Activated CD8-positive, alpha-beta memory T cell treated with anti-CD3 and anti-CD28 coated beads, Interleukin-2, amount 50 U/mL, for 24 hours (primary cell): ENCODE results near the gene ARGLU1.

Experiments used
- DNase-seq: peaks from one replicate; pipeline ENCODE4 v3.0.0-alpha.2; 2020; ENCODE audit errors: extremely low read depth

Gene ARGLU1

DNA sequence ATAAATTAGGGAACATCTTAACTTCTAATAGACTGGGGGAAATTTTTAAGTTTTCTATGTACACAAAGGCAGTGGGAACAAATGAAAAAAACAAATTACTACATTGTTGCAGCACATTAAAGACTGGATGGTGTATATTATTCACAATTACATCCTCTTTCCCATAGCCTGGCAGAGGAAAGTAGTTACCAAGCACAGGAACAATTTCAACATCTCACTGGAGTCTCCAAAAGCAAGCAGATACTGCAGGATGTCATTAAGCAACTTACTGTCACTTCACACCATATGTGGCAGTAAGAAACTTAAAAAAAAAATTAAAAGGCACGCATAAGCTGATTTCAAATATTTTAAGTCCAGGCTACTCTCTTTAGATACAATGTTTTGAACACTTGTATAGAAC lies 26.1 kb downstream of the ARGLU1 start:
- DNase-seq, result no peak

DNA sequence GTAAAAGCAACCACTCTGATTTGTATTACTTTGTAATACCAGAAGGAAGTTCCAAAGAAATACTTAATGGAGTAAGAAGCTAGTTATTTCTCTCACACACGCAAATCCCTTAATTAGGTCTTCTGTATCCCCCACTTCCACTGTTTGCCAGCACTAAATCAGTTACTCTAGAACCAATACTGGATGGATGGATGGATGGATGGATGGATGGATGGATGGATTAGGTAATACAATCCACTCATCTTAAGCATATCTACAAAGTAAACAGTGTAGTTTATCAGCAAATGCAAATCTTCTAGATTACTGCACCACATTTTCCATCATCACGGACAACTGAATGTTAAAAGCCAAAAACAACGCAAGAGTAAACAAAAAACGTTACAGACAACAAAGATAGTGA lies 27.3 kb downstream of the ARGLU1 start:
- no peak for DNase-seq

DNA sequence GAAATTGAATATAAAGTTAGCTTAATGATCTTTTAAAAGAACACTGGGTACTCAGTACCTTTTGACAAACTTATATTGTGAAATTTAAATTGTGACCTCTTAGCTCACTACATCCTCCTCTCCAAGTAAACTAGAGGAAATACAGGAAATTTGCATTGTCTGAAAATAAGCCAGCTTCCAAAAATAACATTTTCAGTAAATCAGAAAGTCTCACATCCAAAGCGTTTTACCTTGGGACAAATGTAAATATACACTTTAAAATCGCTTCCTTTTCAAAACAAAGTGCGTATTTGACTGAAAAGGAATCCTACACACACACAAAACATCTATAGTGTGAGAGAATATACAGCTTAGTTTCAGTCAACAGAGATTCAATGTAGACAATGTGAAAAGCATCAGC lies 30.4 kb downstream of the ARGLU1 start:
- DNase-seq, result no peak

DNA sequence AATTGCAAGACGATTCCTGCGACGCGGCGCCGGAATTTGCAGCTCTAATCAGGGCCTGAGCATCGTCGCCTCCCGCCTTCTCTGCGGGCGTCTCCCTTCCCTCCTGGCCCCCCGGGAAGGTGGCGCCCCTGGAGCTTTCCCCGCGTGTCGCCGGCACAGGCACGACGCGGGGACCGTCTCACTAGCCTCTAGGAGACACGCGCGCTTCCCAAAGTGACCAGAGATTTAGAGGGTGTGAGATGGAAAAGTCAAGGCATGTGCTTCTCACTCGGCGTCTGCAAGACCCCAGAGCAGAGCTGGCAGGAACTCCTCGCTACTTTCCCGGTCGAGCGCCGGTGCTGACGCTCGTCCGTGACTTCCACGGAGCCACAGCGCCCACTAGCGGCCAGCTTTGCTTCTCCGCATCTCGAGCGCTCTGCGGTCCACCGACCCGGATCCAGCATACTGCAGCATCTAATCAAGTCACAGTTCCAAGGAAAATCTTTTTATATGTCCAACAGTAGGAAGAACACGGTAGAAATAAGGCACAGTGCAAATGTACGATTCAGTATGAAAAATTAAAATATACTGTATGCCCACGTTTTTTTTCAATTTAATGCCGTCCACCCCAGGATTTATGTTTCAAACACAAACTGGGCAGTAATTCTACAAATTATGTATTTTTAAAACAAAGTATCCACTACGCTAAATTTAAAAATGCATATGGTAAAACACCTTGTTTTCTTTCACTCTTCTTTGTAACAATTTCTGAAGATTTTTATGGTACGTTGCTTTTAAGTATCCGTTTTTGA lies 31.5 kb downstream of the ARGLU1 start:
- peak; percentile 82 for DNase-seq

DNA sequence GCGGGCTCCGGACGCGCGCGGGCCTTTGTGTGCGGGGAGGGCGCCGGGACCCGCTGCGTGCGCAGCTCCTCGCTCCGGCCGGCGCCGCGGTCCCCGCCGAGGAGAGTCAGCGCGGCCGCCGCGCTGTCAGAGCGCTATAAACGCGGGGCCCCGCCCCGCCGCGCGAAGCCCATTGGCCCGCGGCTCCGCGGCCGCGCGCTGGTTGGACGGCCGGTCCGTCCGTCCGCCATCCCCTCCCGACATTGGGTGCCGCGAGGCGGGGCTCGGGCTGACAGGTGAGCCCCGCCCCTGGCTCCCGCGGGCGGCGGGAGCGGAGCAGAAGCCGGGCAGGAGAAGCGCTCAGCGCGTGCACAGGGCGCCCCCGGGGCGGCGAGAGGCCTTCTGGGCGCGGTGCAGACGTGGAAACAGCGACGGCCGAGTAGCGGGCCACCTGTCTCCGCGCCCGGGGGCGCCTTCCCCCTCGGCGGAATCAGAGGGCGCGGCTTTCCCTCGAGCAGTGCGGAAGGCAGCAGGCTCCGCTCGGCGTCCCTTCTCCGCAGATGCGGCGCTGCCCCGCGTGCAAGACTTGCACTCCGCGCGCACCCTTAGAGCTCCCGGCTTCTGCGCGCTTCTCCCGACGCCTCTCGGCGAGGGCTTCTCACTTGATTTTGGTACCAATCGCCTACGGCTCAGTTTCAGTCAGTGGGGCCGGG lies 32.2 kb downstream of the ARGLU1 start, which contains the start of gene EFNB2:
TSS of gene EFNB2 (minus strand) at position 111 of the 692 bp plus-strand sequence. CDS start 698 bp downstream, outside the sequence.
- DNase-seq, result peak; percentile 39

DNA sequence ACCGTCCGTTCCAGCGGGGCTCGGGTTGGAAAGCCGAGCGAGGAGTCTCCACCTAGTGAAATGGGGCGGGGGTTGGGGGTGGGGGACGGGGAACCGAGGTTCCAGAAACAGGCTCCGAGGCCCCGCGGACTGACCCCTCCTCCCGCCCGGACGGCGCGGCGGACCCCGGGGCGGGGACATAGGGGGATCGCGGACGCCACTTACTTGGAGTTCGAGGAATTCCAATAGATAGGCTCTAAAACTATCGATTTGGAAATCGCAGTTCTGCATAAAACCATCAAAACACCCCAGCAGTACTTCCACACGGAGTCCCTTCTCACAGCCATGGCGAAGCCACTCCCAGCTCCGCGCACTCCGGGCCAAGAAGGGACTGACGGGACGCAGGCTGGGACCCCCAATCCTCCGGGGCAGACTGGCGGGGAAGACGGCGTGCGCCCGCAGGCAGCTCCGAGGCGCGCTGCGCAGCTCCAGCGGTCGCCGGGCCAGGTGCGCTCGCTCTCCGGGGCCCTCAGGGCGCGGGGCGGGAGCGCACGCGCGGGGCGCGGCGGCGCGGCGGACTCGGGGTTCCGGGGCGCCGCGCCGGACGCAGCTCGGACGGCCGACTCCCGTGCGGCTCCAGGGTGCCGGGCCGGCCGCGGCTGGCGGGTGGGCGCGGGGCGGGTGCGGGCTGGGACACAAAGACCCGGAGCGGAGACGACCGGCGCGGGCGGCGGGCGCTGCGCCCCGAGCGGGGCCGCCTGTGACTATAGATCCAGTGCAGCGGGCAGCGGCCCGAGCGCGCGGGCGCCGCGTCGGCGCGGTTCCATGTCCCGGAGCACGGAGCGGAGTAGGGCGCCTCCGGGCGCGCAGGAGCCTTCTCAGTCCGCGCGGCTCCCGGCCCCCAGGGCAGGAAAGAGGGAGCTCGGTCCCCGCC lies 33.0 kb downstream of the ARGLU1 start:
- no peak for DNase-seq

DNA sequence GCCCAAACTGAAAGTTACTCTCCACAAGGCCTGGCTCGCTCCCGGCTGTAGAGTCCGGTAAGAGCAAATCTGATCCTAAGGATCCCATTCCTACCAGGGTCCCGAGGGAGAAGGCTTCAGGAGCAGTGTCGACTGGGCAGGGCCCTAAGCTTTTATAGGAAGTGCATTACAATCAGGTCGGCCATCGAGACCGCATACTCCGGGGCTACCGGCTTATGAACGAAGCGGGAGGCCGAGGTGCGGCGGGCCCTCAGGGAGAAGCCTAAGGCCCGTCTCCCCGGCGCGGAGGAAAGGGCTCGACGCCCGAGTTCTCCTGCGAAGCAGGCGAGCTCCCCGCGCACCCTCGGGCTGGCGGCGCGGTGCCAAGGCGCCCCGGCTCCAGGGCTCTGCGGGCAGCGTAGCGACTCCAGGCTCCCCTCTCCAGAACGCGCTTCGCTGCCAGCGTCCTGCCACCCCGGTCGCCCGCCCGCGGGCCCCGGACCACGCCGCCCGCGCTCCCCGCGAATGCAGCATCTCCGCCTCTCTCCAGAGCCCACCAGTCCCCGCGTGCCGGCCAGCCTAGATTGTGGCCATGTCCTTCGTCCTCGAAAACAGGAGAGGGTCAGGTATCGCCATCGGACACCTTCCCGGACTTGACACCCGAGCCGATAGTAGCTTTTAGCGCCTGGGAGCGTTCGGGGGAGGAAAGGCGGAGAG lies 33.8 kb downstream of the ARGLU1 start:
- DNase-seq, result no peak

DNA sequence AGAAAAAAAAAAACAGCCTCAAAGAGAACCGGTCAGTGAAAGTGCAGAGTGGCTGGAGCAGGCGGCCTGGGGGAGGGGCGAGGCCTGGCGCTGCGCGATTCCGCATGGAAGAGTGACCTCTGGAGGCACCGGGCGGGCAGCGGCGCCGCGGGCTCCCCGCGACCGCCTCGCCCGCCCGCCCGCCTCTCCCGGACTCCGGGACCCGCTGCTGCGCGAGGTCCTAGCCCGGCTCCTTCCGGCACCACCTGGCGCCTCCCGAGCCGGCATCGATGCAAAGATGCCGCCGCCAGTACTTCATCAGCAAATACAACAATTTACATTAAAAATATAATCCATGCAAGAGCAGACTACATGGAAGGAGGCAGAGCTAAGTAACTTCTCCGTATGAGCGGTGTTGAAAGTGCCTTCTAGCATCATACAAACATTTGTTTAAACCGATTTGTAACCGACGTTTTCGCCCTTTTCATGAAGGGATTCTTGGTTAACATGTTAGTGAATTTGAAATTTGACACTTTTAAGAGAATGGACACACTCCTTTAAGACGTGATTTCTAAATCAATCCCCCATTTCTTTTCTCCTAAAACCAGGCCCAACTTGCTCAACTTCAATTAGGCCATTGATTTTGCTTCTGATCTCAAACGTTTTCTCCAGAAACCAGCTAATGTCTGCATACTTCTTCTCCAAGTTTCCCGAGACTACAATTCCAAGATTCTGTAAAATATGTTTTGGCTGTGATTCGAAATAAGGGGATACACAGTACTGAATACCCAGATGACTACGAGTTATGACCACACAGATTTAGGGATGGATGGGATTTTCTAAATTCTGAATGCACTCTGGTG lies 34.6 kb downstream of the ARGLU1 start:
- DNase-seq, result no peak

DNA sequence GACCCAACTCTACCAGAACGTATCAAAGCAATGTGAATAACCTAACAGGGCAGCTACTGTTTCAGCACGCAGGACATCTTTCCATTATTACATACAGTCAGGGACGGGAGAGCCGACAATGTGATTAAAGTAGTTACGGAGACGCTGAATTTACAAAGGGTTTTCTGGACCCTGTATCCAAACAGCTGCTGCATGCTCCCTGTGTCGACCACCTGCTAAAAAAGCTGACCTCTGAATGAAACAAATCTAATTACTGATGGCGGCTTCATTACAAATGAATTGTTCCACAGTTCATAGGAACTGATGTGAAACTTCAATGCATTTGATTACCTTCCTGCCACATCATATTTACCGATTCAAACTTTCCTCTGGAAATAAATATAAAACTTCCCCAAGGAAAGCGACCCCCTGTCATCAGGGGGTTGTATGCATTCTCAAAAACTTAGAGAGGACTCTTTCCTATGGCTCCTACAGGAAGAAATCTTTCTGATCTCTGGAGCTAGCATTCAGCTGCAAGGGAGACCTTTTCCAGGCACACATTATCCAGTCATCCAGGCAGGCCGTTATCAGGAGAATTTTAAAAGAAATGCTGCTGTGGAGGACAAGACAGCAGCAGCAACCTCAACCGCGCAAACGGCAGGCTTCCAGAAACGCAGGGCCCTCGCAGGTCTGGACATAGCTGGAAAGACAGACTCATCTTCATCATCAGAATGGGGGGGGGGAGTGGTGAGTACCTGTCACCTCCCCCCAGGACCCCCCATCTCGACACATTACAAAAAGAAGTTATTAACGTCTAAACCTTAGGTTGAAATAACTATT lies 35.6 kb downstream of the ARGLU1 start:
- no peak for DNase-seq

DNA sequence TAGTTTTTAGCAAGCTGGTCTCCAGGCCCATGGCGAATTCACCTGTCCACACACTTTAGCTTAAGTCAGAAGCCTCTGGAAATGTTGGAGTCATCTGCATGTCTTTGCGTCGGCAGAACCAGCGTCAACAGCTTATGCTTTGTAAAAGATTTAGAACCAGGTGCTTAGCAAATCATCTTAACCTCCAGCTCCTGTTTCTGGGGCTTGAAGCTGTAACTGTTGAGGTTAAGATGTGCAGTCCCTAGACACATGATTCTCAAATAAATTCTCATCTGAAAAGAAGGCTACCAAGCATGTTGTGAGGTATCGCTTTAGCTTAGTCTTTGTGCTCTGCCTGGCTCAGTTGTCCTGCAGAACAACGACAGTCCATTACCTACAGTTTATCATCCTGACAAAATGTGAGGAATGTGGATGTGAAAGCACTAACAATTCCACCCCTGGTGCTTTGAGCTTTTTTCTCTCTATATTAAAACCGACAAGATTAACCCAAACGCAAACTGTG lies 36.9 kb downstream of the ARGLU1 start:
- no peak for DNase-seq

DNA sequence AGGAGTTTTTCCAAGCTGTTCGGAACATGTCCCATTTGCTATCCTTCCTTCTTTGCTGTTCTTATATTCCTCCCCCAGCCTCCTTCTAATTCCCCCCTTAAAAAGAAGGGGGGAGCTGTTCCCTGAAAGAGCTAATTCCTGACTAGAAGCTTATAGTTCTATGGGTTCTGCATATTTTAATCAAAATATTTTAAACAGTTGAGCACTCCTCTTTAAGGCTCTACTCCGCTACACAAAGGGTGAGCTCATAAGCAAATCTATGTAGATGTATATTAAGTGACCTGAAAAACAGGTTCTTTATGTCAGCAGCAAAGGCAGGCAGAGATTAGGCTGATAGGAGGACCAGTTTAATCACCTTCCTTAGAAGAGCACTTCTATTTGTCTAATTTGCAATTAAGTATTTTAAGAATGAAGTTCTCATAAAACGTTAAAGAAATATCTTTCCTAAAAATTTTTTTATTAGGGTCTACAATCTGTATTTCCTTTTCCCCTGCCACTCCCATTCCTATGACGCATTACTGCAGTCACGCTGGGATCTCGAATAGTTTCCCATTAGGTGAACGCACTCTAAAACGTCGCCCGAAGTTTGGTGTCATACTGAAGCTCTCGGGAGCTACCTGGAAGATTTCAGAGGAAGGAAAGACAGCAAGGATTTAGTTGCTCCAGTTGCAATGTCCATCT lies 37.6 kb downstream of the ARGLU1 start:
- DNase-seq, result no peak

DNA sequence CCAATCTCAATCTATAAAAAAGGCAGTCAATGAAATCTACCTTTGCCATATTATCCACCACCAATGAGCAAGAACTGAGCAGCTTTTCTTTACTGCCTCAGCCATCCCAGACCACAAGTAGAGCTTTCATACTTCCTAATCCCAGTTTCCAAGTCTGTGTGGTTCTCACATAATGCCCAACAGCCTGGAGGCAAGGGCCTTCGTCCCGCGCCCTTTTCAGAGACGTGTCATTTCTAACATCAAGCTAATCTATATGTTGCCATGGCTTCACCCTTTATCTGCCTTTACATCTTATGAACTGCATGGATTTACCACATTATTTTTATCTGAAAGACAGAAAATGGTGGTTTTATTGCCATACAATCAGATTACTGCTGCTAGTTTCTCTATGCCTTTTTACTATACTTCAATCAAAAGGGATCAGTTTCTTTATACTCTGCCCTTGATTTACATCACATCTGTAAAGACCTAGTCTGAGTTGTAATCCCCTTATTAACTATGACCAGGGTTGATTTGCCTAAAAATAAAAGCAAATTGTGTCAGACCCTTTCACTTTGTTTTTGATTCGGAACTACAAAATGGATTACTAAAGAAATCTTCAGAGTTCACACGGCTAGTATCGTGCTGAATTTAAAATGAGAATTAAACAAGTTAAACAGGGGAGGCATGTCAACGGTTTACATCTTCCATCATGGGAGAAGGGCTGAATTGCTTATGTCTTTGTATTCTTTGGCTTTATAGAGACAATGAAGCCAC lies 38.3 kb downstream of the ARGLU1 start:
- no peak for DNase-seq

DNA sequence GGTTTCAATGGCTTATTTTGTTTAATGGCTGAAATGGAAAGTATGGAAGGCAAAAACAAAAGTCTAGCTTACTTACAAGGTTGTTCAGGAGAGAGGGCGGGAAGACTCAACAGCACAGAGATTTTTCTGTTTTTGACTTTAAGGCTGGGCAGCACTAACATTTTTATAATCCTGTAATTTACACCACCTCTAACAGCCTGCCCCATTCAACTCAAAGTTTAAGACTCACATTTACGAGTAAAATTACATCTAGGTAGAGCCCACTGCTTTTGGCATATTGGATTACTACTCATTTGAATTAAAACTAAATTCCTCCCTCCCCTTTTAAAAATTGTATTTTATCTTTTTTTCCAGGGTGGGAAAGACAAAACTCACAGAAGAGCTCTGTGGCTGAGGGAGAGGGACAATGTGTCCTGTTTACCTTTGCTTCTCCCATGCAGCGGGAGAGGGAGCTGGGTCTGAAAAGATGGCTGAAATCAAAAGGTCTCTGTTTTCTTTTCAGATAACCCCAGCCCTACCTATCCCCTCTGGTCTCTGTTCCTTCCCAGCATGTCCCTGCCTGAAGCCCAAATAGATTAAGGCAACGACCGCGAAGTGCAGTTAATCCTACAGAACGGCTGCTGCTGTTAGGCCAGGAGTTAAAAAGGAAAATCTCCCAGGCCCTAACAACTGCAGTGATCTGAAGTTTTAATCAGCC lies 39.1 kb downstream of the ARGLU1 start:
- DNase-seq, result no peak

DNA sequence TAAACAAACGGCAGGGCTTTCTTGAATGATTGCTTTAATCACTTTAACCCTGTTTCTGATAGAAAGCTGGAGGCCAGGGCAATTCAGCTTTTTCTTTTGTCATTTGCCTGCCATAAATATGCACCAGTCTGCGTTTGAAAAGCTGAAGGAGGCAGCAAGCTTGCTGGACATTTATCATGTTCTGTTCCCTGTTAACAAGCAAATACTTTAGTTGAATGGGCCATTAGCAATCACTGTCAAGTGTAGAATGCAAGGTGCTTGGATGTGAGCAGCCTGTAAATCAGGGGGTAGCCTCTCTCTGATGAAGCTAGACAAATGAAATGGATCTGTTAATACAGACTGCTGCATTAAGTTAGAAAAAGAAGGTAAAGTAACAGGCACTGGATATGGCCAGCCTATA lies 40.1 kb downstream of the ARGLU1 start:
- DNase-seq, result no peak

DNA sequence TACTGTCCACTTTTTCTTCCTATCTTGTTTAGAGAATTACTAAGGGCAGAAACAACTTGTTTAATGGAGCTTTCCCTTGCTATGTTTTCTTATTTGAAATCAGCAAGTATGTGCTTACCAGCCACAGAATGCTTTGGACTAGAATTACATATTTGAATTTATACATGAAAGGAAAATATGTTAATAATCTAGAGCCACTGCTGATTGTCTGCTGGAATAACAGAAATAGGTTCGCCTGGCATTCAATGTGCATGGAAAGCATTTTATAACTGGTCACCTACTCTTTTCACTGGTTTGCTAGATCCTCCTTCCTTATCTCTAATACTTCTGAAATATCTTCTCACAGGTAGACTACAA lies 40.5 kb downstream of the ARGLU1 start:
- DNase-seq, result no peak

DNA sequence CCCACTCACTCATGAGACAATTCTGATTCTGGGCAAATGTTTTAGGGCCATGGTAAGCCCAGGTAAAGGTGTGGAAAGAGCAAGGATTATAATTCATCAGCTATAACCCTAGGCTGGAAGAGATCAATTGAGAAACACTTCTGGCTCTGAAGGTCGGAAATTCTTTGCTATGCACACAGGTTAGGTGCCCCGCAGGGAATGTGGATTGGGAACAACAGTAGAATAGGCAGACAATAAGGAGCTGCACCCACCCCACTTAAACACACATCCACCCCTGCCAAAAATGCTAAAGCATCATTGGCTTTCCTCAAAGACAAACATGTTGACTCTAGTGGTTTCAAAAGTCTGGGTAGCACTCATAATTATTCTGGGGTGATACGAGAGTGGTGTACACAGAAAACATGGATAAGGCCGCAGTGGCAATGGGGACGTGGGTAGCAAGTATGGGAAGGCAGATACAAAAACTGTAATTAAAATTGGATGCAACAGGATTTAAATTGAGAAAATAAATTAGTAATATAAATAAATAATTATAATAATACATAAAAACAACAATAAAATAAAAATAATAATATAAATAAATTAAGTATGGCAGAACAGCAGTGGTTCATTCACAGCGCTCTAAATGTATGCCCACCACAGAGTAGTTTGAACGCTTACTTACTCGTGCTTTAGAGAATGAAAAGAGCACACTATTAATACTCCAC lies 41.0 kb downstream of the ARGLU1 start:
- DNase-seq, result no peak

DNA sequence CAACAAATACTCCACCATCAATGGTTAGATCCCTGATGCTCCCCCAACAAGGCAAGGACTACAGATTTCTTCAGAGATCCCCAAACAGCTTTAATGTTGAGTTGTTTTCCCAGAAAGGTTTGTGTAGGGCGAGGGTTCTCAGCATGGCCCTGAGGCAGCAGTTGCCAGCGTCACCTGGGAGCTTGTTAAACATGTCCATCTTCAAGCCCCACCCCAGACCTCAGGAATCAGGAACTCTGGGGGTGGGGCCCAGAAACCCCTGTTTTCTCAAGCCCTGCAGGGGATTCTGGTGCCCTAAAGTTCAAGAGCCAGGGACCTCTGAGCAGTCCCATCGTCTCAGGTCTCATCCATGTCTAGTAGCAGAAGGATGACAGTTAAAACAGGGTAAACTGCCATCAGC lies 42.1 kb downstream of the ARGLU1 start:
- DNase-seq, result no peak
